Measurements from ENCODE around the gene MUC7.

- TF ChIP-seq CTCF (conservative IDR thresholded peaks at IDR 0.05) (no peak), EZH2 (IDR thresholded peaks at IDR 0.05; ENCODE audit: low read depth) (no peak)
These were observed 8.7 kb upstream of the MUC7 start for GRCh38 chr4:70463335-70463734.

All from PC-9 (cell line).